K562 (cell line): ENCODE results near the gene KIF1A. TPM values are rescaled to one million over a fixed set of nuclear protein-coding genes. Genes with fewer than 3 reads are reported as not detected.

Experiments used
- BRF1 ChIP-seq: IDR thresholded peaks from 3 replicates; pipeline ENCODE4 v1.6.1; 2011; ENCODE audit warnings: borderline replicate concordance, mild to moderate bottlenecking; ENCODE audit not compliant: insufficient read length; ENCODE audit errors: extremely low read depth
- FOXO4 ChIP-seq: fragments of 450-650 bp; formaldehyde crosslinking; IDR thresholded peaks from 2 replicates; pipeline ENCODE4 v1.4.0; 2020; ENCODE audit warnings: mild to moderate bottlenecking, moderate library complexity
- MBD1 ChIP-seq: fragments of 250-450 bp; sonication (Bioruptor Pico); IDR thresholded peaks from 2 replicates; pipeline ENCODE4 v1.8.0; 2022; ENCODE audit warnings: inconsistent platforms
- NR3C1 ChIP-seq: sonication (generic); formaldehyde crosslinking; IDR thresholded peaks from 2 replicates; pipeline ENCODE4 v1.8.1; 2022; ENCODE audit warnings: missing genetic modification reagents
- RBM25 ChIP-seq: fragments of 200-400 bp; formaldehyde crosslinking; IDR thresholded peaks from 2 replicates; pipeline ENCODE4 v1.6.1; 2018; ENCODE audit warnings: low read length, low read depth, moderate library complexity; ENCODE audit not compliant: severe bottlenecking
- ZNF253 ChIP-seq: fragments of 250-450 bp; sonication (Bioruptor Pico); conservative IDR thresholded peaks from 2 replicates; pipeline ENCODE4 v1.6.1; 2021; ENCODE audit warnings: mild to moderate bottlenecking
- polyA plus RNA-seq, 8 experiments: library from polyadenylated mRNA; depleted of rRNA in 4 of 8; stranded (reverse) in 5 of 8; unstranded in 3 of 8; fragments of >200 nt; fragmentation: Nextera tagmentation in 2 of 8; fragmentation: Illumina TruSeq in 1 of 8; extraction: Ambion mirVana in 2 of 8; extraction: Trizol in 1 of 8; gene quantifications; 2 replicates each; pipeline versions ENCODE4 v1.2.1 to v1.2.3, GENCODE V29; 2011 to 2014; ENCODE audit warnings: inconsistent platforms in 1 of 8, missing spikeins in 1 of 8
- total RNA-seq, 7 experiments: library from RNA; depleted of rRNA in 6 of 7; stranded (reverse); fragments of >200 nt in 6 of 7; fragmentation: Illumina TruSeq in 2 of 7; extraction: Trizol in 2 of 7; gene quantifications; 2 replicates each; pipeline versions ENCODE4 v1.2.1 to v1.2.3, GENCODE V29; 2011 to 2021; ENCODE audit warnings: low replicate concordance in 1 of 7
- TF ChIP-seq, protein P1 (sequence below): fragments of 450-650 bp; IDR thresholded peaks from 2 replicates; pipeline ENCODE4 v1.6.1; 2018; ENCODE audit not compliant: partially characterized antibody

KIF1A gene
- total and polyA plus RNA-seq, 9 of the 15 experiments (the other 6 are each of a cell fraction or from before 2014, with no cell fraction given) = 0.07 to 1.4 (median 0.45) TPM; not detected in 2

DNA sequence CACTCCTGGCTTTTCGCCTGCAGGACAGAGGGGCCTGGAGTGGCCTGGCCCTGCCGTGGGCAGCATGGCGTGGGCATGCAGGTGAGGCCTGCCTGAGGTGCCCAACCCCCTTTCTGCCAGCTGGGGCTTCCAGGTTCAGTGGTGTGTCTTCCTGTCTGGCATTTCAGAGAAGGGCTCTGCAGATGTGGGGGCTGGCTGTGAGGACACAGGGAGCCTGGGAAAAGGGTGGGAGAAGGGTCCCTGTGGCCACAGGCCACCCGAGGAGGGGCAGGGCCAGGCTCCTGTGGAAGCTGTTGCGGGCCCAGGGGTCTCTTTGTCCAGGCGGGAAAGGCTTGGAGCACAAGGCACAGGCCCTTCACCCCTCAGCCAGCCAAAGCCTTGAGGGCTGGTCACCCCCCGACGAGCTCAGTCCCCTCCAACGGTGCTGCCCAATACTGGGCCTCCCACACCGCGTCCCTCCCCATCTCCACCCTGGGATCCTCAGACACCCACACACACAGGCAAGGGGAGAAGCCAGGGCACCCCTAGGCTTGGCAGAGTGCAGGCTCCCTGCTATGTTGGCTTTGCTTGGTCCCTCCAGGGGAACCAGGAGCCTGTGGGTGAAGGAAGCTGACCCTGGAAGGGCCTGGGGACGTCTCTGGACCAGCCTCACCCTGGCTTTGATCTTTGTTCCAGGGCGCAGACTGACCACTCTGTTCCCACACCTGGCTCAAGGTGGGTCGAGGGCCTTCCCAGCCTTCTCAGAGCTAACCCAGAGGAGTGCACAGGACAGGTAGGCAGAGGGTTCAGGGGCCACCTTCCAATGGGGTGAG lies 132.1 kb downstream of the KIF1A start (continued):
- TF ChIP-seq, protein P1, sequence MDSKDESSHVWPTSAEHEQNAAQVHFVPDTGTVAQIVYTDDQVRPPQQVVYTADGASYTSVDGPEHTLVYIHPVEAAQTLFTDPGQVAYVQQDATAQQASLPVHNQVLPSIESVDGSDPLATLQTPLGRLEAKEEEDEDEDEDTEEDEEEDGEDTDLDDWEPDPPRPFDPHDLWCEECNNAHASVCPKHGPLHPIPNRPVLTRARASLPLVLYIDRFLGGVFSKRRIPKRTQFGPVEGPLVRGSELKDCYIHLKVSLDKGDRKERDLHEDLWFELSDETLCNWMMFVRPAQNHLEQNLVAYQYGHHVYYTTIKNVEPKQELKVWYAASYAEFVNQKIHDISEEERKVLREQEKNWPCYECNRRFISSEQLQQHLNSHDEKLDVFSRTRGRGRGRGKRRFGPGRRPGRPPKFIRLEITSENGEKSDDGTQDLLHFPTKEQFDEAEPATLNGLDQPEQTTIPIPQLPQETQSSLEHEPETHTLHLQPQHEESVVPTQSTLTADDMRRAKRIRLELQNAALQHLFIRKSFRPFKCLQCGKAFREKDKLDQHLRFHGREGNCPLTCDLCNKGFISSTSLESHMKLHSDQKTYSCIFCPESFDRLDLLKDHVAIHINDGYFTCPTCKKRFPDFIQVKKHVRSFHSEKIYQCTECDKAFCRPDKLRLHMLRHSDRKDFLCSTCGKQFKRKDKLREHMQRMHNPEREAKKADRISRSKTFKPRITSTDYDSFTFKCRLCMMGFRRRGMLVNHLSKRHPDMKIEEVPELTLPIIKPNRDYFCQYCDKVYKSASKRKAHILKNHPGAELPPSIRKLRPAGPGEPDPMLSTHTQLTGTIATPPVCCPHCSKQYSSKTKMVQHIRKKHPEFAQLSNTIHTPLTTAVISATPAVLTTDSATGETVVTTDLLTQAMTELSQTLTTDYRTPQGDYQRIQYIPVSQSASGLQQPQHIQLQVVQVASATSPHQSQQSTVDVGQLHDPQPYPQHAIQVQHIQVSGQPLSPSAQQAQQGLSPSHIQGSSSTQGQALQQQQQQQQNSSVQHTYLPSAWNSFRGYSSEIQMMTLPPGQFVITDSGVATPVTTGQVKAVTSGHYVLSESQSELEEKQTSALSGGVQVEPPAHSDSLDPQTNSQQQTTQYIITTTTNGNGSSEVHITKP = no peak
- TF ChIP-seq FOXO4 (no peak), BRF1 (no peak), NR3C1 (CRISPR knock-in tag) (no peak), RBM25 (no peak), ZNF253 (CRISPR knock-in tag) (no peak), MBD1 (CRISPR knock-in tag) (no peak)
